HG03095 (cell line): ENCODE results near the gene FLNB.

Source experiments
- ATAC-seq: cut with Tn5 transposase; IDR thresholded peaks from one replicate; pipeline ENCODE4 v1.9.1; 2021; ENCODE audit warnings: moderate library complexity; ENCODE audit not compliant: unreplicated experiment

FLNB gene

DNA sequence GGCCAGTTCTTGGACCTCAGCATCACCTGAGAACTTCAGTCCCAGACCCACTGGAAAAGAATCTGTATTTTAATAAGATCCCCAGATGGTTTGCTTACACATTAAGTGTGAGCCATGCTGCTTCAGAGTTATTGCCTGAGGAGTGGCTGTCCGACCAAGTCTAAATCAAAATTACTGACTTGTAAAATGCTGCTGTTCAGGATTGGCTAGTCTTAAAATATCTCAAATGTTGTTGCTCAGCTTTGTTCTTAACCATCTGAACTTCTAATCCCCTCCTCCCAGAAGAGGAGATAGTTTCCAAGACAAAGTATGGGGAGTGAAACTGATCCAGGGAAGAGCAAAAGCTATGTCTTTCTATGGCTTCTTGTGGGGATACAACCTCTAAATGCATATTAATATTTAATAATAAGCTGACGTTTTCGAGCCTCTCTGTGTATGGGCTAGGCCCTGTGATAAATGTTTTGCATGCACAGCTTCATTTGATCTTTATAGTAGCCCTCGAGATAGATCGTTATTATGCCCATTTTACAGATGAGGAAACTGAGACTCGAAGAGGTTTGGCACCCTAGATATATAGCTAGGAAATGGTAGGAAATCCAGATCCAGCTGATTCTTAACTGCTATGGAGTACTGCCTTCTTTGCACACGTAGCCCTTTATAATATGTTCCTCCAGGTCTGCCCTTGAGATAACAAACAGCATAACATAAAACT is 150.4 kb downstream of the FLNB start:
- no peak for ATAC-seq

DNA sequence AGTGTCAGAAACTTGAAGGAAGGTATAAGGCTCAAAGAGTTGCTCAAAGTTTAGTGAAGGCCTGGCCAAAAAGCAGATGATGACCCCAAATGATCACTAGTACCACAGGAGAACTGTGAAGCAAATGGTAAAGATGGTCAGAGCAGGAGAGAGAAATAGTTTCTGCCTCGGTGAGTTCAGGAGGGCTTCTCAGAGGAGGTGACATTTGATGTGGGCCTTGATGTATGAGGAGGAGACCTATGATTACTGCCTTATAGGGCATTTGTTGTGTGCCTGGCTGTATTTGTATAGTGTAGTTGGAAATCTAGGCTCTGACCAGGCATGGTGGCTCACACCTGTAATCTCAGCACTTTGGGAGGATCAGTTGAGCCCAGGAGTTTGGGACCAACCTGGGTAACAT is 152.2 kb downstream of the FLNB start:
- ATAC-seq = no peak

- ATAC-seq = no peak
Observed at GRCh38 chr3:58161435-58162398, 153.5 kb downstream of the FLNB start.

GRCh38 chr3:58163234-58163633 is 155.0 kb downstream of the FLNB start:
- ATAC-seq = no peak

- ATAC-seq = no peak
Observed at GRCh38 chr3:58164199-58164879, 156.1 kb downstream of the FLNB start.

GRCh38 chr3:58164906-58165821 is 156.9 kb downstream of the FLNB start:
- no peak for ATAC-seq

DNA sequence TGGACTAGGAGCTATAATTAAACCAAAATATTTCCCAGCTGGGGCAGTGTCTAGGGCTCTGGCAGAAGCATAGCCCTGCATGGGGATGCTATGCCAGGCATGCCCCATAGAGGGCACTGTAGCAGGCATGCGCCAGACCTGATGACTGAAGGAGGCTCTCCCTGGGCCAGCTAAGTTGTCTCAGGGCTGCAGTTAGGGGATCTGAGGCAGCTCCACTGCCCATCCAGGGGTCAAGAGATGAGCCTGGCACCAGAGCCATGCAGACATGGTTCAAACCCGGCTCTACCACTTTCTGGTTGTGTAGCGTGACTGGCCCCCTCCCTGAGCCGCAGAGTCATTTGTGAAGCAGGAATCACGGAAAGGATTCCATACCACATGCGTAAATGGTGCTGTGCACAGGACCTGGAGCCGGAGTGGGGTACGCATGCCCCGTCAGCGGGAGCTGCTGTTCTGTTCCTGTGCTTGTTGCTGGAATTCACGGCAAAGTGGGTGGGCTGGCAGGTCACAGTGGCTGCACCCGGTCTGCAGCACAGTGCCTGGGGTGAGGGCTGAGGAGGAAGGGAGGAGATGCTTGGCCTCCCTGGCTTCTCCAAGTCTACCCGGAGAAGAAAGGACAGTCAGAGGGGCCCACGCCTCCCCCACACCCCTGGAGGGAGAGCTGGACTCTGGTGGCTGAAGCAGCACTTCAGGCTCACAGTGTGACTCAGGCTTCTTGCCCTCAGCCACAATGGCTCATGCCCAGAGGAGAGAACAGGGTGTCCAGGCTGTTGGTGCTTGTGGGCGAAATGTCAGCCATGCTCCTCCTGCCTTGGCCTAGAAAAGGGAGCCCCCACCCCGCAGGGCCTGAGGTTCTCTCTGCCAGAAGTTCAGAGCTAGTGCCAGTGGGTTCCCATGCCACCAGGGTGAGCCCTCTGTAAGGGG is 159.5 kb downstream of the FLNB start:
- ATAC-seq = no peak

DNA sequence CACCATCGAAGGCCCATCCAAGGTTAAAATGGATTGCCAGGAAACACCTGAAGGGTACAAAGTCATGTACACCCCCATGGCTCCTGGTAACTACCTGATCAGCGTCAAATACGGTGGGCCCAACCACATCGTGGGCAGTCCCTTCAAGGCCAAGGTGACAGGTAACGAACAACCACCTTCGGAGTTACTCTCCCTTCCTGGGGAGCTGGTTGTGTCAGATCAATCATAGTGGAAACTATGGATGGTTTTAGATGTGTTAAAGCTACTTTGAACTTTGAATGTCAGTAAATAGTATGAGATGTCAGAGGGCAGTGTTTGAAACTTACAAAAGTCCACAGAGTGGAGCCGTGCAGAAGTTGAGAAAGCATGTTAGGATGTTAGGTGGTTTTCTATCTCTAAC is 160.3 kb downstream of the FLNB start:
- no peak for ATAC-seq

DNA sequence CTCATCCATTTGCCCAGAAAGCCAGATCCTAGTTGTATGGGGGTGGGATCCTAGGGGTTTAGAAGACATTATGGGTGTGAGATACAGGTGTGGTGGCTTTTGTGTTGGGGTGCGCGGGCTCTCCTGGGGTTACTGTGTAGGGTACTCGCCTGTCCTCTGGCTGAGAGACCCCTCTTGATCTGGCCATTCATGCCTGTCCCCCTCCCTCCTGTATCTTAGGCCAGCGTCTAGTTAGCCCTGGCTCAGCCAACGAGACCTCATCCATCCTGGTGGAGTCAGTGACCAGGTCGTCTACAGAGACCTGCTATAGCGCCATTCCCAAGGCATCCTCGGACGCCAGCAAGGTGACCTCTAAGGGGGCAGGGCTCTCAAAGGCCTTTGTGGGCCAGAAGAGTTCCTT is 161.1 kb downstream of the FLNB start:
- no peak for ATAC-seq

DNA sequence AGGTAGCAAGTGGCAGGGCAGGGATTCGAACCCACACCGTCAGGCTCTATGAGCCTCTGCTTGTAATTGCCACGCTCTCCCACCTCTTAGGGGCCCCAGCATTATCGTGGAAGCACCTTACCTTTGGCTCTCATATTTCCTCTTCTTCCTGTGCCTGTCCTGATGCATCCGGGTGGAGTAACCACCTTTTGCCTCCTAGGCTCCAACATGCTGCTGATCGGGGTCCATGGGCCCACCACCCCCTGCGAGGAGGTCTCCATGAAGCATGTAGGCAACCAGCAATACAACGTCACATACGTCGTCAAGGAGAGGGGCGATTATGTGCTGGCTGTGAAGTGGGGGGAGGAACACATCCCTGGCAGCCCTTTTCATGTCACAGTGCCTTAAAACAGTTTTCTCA is 162.2 kb downstream of the FLNB start:
- no peak for ATAC-seq

GRCh38 chr3:58171126-58171525 is 162.9 kb downstream of the FLNB start:
- ATAC-seq = no peak

DNA sequence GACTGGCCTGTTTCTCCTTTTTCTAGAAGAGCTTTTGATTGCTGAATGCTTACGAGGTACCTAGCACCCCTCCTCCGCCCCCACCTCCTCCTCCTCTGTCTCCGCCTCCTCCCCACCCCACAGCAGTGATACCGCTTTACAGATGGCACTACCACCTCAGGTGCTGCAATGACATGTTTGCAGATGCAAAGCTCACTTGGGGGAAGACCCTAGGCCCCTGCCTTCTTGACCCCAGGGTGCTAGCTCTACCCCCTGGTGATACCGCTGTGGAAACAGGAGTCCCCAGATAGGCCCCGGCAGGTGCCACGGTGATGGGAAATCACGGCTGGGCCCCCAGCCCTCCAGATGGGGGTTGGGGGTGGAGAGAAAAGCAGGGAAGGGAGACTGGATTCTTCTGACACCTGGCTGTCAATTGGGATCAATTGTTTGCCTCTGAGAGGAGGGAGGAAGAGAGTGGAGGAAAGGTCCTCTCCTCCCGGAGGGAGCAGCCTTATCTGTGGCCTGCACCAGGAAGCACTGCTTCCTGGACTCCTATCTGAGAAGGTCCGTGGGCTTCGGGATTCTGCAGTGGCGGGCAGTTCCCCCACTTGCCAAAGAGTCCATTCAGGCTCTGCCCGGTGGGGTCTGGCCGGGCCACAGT is 164.9 kb downstream of the FLNB start:
- no peak for ATAC-seq

GRCh38 chr3:58173669-58174398 is 165.6 kb downstream of the FLNB start:
- no peak for ATAC-seq

DNA sequence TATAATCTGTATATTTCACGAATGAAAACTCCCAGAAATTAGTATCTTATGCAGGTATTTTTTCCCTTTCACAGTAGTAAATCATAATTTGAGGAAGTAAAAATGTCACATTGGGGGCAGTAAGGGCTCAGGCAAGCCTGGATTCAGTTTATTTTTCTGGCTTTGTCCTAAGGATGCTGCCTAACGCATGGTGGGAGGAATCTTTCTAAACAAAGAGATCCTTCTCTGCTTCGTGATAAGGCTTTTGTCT is 166.9 kb downstream of the FLNB start:
- ATAC-seq = no peak

DNA sequence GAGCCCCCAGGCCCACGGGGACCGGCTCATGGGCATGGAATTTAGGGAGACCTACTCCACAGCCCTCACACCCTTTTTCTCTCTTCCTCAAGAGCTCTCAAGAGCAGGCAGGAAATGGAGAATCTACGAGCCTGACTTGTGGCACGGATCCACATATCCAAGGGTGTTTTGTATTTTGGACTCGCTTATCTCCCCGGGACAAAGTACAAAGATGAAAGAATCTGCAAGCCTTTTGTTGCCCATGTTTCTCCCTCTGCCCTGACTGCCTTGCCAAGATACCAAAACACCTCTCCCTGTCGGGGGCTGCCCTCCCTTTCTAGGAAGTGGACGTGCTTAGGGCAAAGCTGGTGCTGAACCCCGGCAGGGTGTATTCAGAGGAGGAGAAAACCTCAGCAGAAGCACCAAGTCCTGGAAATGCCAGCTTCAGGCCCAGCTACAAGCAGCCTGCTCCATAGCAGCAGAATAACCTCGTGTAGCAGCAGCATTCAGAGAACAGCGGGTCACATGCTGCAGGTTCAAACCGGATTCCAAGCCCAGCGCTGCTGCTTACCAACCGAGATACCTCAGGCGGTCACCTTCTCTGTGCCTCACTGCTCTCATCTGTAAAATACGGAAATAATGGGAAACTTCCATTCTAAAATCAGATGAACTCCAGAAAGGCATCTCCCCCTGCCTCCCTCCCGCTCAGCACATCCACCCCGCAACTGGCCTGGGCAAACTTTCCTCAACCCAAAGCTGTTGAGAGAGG is 167.4 kb downstream of the FLNB start:
- no peak for ATAC-seq

DNA sequence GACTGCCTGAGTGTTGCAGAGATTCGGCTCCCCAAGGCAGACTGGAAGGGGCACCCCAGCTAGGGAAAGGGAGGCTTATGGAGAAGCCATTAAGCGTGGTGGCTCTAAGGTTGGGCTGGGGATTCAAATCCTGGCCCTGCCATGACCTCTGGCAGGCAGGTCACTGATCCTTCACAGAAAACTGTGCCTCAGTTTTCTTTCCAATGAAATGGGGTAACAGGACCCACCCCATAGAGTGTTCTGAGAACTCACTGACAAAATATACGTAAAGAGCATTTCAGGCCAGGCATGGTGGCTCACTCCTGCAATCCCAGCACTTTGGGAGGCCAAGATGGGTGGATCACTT is 167.9 kb downstream of the FLNB start:
- ATAC-seq = no peak

DNA sequence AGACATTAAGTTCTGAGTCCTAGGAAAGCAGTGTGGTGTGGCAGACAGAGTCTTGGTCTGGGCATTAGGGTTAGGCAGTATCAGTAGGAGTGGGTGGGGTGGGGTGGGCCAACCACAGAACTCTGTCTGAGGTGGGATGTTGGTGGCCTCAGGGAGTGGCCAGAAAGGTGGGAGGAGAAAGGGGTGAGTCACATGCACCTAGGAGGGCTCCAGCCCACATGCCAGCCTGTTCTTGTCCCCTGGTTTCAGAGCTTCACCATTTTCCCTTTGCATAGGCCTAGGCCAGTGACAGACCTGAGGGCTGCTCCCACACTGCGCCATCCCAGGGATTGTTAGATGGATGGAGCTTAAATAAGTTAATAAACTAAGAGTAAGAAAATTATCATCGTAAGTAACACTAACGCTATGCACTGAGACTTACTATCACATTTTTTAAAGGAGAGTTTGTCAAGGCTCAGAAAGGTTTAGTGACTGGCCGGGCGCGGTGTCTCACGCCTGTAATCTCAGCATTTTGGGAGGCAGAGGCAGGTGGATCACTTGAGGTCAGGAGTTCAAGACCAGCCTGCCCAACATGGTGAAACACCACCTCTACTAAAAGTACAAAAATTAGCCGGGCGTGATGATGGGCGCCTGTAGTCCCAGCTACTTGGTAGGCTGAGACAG is 168.7 kb downstream of the FLNB start:
- no peak for ATAC-seq
